Astrocyte (in vitro differentiated cells and primary cell): ENCODE measurements around the gene PADI4. TPM values are rescaled to one million over a fixed set of nuclear protein-coding genes. Genes with fewer than 3 reads are reported as not detected.
A peak's percentile ranks its signal among the peaks of the same experiment; 100 is the strongest.

ENCODE experiments used
- DNase-seq: peaks from one replicate; pipeline ENCODE4 v3.0.0-alpha.2; 2010; ENCODE audit warnings: low read depth
- FAIRE-seq: peaks from 2 replicates; lab custom pipeline; 2011; peaks lifted over from hg19 to GRCh38; lab: Jason Lieb, UNC
- H2AFZ ChIP-seq: 2 replicates; pipeline ENCODE4 v1.6.0; 2012; ENCODE audit warnings: low read depth, low read length, inconsistent platforms
- H3K27ac ChIP-seq: 2 replicates; pipeline ENCODE4 v1.5.1; 2011; ENCODE audit warnings: low read depth, low read length, inconsistent platforms
- H3K27me3 ChIP-seq: 2 replicates; pipeline ENCODE4 v1.6.0; 2011; ENCODE audit warnings: low read length, inconsistent platforms; ENCODE audit not compliant: insufficient read depth
- H3K36me3 ChIP-seq: 2 replicates; pipeline ENCODE4 v1.5.1; 2011; ENCODE audit warnings: low read length, inconsistent platforms; ENCODE audit not compliant: insufficient read depth
- H3K4me1 ChIP-seq: 2 replicates; pipeline ENCODE4 v1.5.1; 2011; ENCODE audit warnings: low read length, inconsistent platforms; ENCODE audit not compliant: insufficient read depth
- H3K4me2 ChIP-seq: 2 replicates; pipeline ENCODE4 v1.6.0; 2012; ENCODE audit warnings: low read length, inconsistent platforms
- H3K4me3 ChIP-seq: 2 replicates; pipeline ENCODE4 v1.5.1; 2011; ENCODE audit warnings: low read depth, mild to moderate bottlenecking, low read length, inconsistent platforms; ENCODE audit not compliant: insufficient read depth
- H3K79me2 ChIP-seq: 2 replicates; pipeline ENCODE4 v1.6.0; 2012; ENCODE audit warnings: mild to moderate bottlenecking, low read length, inconsistent platforms; ENCODE audit not compliant: insufficient read depth
- H3K9ac ChIP-seq: 2 replicates; pipeline ENCODE4 v1.6.0; 2012; ENCODE audit warnings: mild to moderate bottlenecking, low read length, inconsistent platforms
- H3K9me3 ChIP-seq: 2 replicates; pipeline ENCODE4 v1.5.1; 2012; ENCODE audit warnings: low read depth, mild to moderate bottlenecking, low read length, inconsistent platforms; ENCODE audit not compliant: insufficient read depth
- H4K20me1 ChIP-seq: 2 replicates; pipeline ENCODE4 v1.6.0; 2012; ENCODE audit warnings: low read length, inconsistent platforms; ENCODE audit not compliant: insufficient read depth
- H3K27ac Mint-ChIP-seq: one replicate; pipeline ENCODE4 v1.8.0; 2021; ENCODE audit warnings: mild to moderate bottlenecking, mixed read lengths; ENCODE audit not compliant: unreplicated experiment
- H3K27me3 Mint-ChIP-seq: one replicate; pipeline ENCODE4 v1.8.0; 2021; ENCODE audit warnings: low read depth, mixed read lengths; ENCODE audit not compliant: unreplicated experiment
- H3K36me3 Mint-ChIP-seq: one replicate; pipeline ENCODE4 v1.8.0; 2021; ENCODE audit warnings: low read depth, mixed read lengths; ENCODE audit not compliant: unreplicated experiment
- H3K4me1 Mint-ChIP-seq: one replicate; pipeline ENCODE4 v1.8.0; 2021; ENCODE audit warnings: low read depth, mixed read lengths; ENCODE audit not compliant: unreplicated experiment
- H3K4me3 Mint-ChIP-seq: one replicate; pipeline ENCODE4 v1.8.0; 2021; ENCODE audit warnings: mild to moderate bottlenecking, moderate library complexity, mixed read lengths; ENCODE audit not compliant: unreplicated experiment
- H3K9me3 Mint-ChIP-seq: one replicate; pipeline ENCODE4 v1.8.0; 2021; ENCODE audit warnings: mild to moderate bottlenecking, mixed read lengths; ENCODE audit not compliant: unreplicated experiment
- CTCF ChIP-seq: IDR thresholded peaks from 2 replicates; pipeline ENCODE4 v1.5.1; 2011; ENCODE audit warnings: low read depth, mild to moderate bottlenecking, inconsistent platforms, low read length, moderate library complexity; ENCODE audit not compliant: insufficient read depth
- EZH2 ChIP-seq: IDR thresholded peaks from 2 replicates; pipeline ENCODE4 v1.6.1; 2012; ENCODE audit warnings: mild to moderate bottlenecking, low read length, inconsistent platforms; ENCODE audit not compliant: insufficient read depth
- total RNA-seq: library from RNA; stranded (reverse); gene quantifications from 2 replicates; pipeline ENCODE4 v1.2.1, GENCODE V29; 2021

Gene PADI4
- total RNA-seq, 1 donor from 2014 or later = not detected

DNA sequence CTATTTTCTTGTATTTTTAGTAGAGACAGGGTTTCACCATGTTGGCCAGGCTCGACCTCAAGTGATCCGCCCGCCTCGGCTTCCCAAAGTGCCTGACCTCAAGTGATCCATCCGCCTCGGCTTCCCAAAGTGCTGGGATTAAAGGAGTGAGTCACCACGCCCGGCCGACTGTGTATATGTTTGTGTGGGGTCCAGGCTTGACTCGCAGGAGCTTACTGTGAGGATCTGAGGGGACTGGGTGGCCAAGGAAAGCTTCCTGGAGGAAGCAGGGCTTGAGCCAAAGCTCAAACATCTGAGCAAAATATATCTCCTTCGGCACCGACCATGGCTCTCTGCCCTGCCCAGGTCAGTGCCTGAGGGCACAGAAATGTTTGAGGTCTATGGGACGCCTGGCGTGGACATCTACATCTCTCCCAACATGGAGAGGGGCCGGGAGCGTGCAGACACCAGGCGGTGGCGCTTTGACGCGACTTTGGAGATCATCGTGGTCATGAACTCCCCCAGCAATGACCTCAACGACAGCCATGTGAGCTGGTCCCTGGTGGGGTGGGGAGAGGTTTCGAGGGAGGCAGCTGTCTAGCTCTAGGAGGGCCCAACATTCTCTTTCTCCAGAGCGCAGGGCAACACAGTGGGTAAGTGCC, 48.6 kb upstream of the PADI4 start:
- Histone ChIP-seq H3K9ac (no peak overlapping the region), H3K4me2 (peak overlapping the region; percentile 56), H2AFZ (peak overlapping the region; percentile 7), H3K27me3 (no peaks in the 10 kb centered on the region), H4K20me1 (no peaks in the 10 kb centered on the region), H3K27ac (no peak overlapping the region), H3K4me3 (no peak overlapping the region), H3K4me1 (peaks cover 13% of the 10 kb centered on the region), H3K79me2 (no peaks in the 10 kb centered on the region), H3K9me3 (no peaks in the 10 kb centered on the region), H3K36me3 (no peaks in the 10 kb centered on the region)
- Mint-ChIP-seq H3K27me3 (peaks cover 28% of the 10 kb centered on the region), H3K9me3 (peaks cover 5% of the 10 kb centered on the region), H3K4me3 (no peak overlapping the region), H3K36me3 (no peaks in the 10 kb centered on the region), H3K4me1 (no peaks in the 10 kb centered on the region), H3K27ac (no peak overlapping the region)
- FAIRE-seq (no peak), DNase-seq (peak; percentile 52)
- no peak for TF ChIP-seq CTCF
- no peak for TF ChIP-seq EZH2

DNA sequence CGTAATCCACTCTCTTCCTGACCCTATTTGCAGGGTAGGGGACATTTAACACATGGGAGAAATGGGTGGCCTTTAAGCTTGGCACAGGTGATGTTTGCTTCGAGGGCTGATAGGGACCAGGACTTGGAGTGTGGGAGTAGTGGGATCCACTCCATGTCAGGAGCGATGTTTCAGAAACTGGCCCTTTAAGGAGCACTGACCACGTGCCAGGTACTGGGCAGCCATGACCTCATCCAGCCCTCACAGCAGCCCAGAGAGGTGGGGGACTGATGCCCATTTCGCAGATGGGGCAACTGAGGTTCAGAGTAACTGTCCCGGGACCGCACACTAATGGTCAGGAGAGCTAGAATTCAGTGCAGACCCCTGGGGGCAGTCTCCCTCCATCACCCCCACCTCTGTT, 47.7 kb upstream of the PADI4 start:
- no peaks in the 10 kb centered on the region for H3K9me3 ChIP-seq
- Mint-ChIP-seq H3K27me3 (peaks cover 28% of the 10 kb centered on the region), H3K9me3 (peaks cover 5% of the 10 kb centered on the region), H3K36me3 (no peaks in the 10 kb centered on the region), H3K4me1 (peaks cover 2% of the 10 kb centered on the region), H3K27ac (no peak overlapping the region), H3K4me3 (no peak overlapping the region)
- no peaks in the 10 kb centered on the region for H3K79me2 ChIP-seq
- H3K27ac ChIP-seq = no peak overlapping the region
- H3K4me3 ChIP-seq = no peak overlapping the region
- peaks cover 13% of the 10 kb centered on the region for H3K4me1 ChIP-seq
- H3K36me3 ChIP-seq = no peaks in the 10 kb centered on the region
- H4K20me1 ChIP-seq = no peaks in the 10 kb centered on the region
- H2AFZ ChIP-seq = no peak overlapping the region
- no peak for TF ChIP-seq EZH2
- no peak for TF ChIP-seq CTCF
- no peak for DNase-seq
- FAIRE-seq = no peak
- H3K27me3 ChIP-seq = no peaks in the 10 kb centered on the region
- no peak overlapping the region for H3K9ac ChIP-seq
- H3K4me2 ChIP-seq = no peak overlapping the region

DNA sequence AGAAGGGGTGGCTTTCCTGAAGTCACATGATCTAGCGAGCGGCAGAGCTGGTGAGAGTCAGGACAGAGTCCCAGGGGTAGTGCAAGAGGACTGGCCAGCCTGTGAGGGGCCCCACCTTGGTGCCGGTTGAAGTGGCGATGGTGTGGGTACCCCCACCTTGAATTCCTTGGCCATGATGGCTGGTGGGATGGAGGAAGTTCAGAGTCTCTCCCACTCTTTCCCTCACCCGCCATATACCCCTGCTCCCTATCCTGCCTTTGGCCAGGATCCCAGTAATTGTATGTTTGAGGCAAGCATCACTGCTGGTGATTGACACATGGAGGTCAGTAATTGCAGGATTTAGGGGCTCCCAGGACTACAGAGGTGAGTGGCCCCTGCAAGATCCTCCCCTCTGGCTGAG, 47.3 kb upstream of the PADI4 start:
- Histone ChIP-seq H3K36me3 (no peaks in the 10 kb centered on the region), H3K27me3 (no peaks in the 10 kb centered on the region), H3K4me3 (no peak overlapping the region), H3K79me2 (no peaks in the 10 kb centered on the region), H3K4me1 (peaks cover 13% of the 10 kb centered on the region), H2AFZ (no peak overlapping the region), H3K9ac (no peak overlapping the region), H3K27ac (no peak overlapping the region), H3K9me3 (no peaks in the 10 kb centered on the region), H4K20me1 (no peaks in the 10 kb centered on the region), H3K4me2 (no peak overlapping the region)
- Mint-ChIP-seq H3K4me1 (peaks cover 2% of the 10 kb centered on the region), H3K9me3 (peaks cover 5% of the 10 kb centered on the region), H3K4me3 (no peak overlapping the region), H3K27me3 (peaks cover 24% of the 10 kb centered on the region), H3K27ac (no peak overlapping the region), H3K36me3 (no peaks in the 10 kb centered on the region)
- DNase-seq (no peak), FAIRE-seq (no peak)
- TF ChIP-seq CTCF (no peak), EZH2 (no peak)
